Peyer's patch (tissue), 4 donors: Measurements from ENCODE around the gene TRPC6.
"Not testable (repeated sequence)": the region's sequence is repeated elsewhere in the genome, so short reads cannot be mapped to it uniquely, and the experiment has no call there.

Experiments
- CTCF ChIP-seq, 6 experiments: fragments of 450-650 bp in 4 of 6; fragments of 200-600 bp in 2 of 6; sonication (generic) in 1 of 6; IDR thresholded peaks; one replicate each; pipeline ENCODE4 v1.5.1; 2017 to 2019; ENCODE audit warnings: antibody characterized with exemption in 6 of 6, mild to moderate bottlenecking in 3 of 6, moderate library complexity in 1 of 6
- POLR2A ChIP-seq, 2 donors: fragments of 450-650 bp; IDR thresholded peaks; one replicate each; pipeline ENCODE4 v1.5.1; 2017; ENCODE audit warnings: antibody characterized with exemption in 2 of 2, mild to moderate bottlenecking in 2 of 2, moderate library complexity in 2 of 2

GRCh38 chr11:101438708-101439107 lies 145.1 kb downstream of the TRPC6 start:
- TF ChIP-seq CTCF, POLR2A (IDR thresholded peaks at IDR 0.05): not testable (repeated sequence)
